ENCODE measurements around the gene XKR7. TPM values are rescaled to one million over a fixed set of nuclear protein-coding genes. Genes with fewer than 3 reads are reported as not detected.

XKR7 gene
- total RNA-seq, 3 donors from 2014 or later (not counting 1 experiment from before 2014, with no cell fraction given) = not detected

DNA sequence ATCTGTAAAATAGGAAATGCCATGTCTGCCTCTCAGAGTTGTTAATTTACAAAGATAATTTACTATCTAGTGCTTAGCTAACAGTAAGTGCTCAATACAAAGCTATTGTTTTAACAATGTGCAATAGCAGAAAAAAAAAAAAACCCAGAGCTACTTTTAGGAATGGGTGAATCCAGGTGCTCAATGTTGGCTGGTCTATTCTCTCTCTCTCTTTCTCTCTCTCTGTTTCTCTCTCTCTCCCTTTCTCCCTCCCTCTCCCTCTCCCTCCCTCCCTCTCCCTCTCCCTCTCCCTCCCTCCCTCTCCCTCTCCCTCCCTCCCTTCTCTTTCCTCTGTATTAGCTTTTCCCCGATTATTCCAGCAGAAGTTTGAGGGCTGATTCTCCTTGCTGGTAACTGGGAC lies 30.1 kb upstream of the XKR7 start:
- intact Hi-C loops (cut with micrococcal nuclease) = no loop called here
- ATAC-seq (no peak), DNase-seq (no peak)
- H3K4me3 ChIP-seq (ENCODE audit: low read length) = no peak overlapping the region
- H3K27me3 Mint-ChIP-seq (ENCODE audit: low read depth in 2 of 2) = no peaks in the 10 kb centered on the region
- H3K27ac ChIP-seq (ENCODE audit: low read length) = no peak overlapping the region
- H3K4me1 ChIP-seq (ENCODE audit: control insufficient read depth, insufficient read depth, low read length) = no peaks in the 10 kb centered on the region
- H3K9me3 ChIP-seq (ENCODE audit: control insufficient read depth, insufficient read depth, low read length) = no peaks in the 10 kb centered on the region
- H3K36me3 Mint-ChIP-seq = no peaks in the 10 kb centered on the region
- peaks cover 2% of the 10 kb centered on the region for H3K36me3 ChIP-seq (ENCODE audit: control insufficient read depth, insufficient read depth, low read length)
- H3K4me3 Mint-ChIP-seq = no peak overlapping the region
- no peaks in the 10 kb centered on the region for H3K9me3 Mint-ChIP-seq
- 83% methylated on average over 1 of the region's 1 CpG for WGBS (ENCODE audit: insufficient coverage)
- H3K4me1 Mint-ChIP-seq = peaks cover 0 to 5% of the 10 kb centered on the region in 2 donors
- TF ChIP-seq, protein P1, sequence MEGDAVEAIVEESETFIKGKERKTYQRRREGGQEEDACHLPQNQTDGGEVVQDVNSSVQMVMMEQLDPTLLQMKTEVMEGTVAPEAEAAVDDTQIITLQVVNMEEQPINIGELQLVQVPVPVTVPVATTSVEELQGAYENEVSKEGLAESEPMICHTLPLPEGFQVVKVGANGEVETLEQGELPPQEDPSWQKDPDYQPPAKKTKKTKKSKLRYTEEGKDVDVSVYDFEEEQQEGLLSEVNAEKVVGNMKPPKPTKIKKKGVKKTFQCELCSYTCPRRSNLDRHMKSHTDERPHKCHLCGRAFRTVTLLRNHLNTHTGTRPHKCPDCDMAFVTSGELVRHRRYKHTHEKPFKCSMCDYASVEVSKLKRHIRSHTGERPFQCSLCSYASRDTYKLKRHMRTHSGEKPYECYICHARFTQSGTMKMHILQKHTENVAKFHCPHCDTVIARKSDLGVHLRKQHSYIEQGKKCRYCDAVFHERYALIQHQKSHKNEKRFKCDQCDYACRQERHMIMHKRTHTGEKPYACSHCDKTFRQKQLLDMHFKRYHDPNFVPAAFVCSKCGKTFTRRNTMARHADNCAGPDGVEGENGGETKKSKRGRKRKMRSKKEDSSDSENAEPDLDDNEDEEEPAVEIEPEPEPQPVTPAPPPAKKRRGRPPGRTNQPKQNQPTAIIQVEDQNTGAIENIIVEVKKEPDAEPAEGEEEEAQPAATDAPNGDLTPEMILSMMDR (IDR thresholded peaks at IDR 0.05) = no peak
- no peaks in the 10 kb centered on the region for H3K27me3 ChIP-seq (ENCODE audit: control insufficient read depth, insufficient read depth, low read length)
- no peak overlapping the region for H3K27ac Mint-ChIP-seq

DNA sequence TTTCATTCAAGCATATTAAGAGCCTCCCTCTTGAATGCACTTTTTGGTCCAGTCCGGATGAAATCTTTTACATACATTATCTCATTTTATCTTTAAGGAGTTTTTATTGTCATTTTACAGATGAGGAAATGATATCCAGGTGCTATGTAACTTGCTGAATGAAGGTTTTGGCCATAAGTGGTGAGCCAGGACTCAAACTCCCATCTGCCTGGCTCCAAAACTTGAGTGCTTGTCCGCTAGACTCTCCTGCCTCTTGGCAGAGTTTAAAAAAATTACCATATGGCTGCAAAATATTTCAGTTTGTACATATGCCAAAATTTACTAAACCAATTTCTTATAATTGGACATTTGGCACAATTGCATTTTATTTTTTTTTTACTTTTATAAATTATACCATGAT lies 28.3 kb upstream of the XKR7 start:
- Mint-ChIP-seq H3K4me1 (peaks cover 0 to 5% of the 10 kb centered on the region in 2 donors), H3K36me3 (no peaks in the 10 kb centered on the region), H3K4me3 (no peak overlapping the region), H3K27me3 (ENCODE audit: low read depth in 2 of 2) (no peaks in the 10 kb centered on the region), H3K27ac (no peak overlapping the region), H3K9me3 (no peaks in the 10 kb centered on the region)
- Histone ChIP-seq H3K9me3 (ENCODE audit: control insufficient read depth, insufficient read depth, low read length) (no peaks in the 10 kb centered on the region), H3K36me3 (ENCODE audit: control insufficient read depth, insufficient read depth, low read length) (peaks cover 6% of the 10 kb centered on the region), H3K4me3 (ENCODE audit: low read length) (no peak overlapping the region), H3K4me1 (ENCODE audit: control insufficient read depth, insufficient read depth, low read length) (no peaks in the 10 kb centered on the region), H3K27me3 (ENCODE audit: control insufficient read depth, insufficient read depth, low read length) (no peaks in the 10 kb centered on the region), H3K27ac (ENCODE audit: low read length) (no peak overlapping the region)
- WGBS (ENCODE audit: insufficient coverage) = 100% methylated on average over 1 of the region's 2 CpGs
- TF ChIP-seq, protein P1 (IDR thresholded peaks at IDR 0.05) = no peak
- DNase-seq (no peak), ATAC-seq (no peak)
- intact Hi-C loops (cut with micrococcal nuclease) = no loop called here

DNA sequence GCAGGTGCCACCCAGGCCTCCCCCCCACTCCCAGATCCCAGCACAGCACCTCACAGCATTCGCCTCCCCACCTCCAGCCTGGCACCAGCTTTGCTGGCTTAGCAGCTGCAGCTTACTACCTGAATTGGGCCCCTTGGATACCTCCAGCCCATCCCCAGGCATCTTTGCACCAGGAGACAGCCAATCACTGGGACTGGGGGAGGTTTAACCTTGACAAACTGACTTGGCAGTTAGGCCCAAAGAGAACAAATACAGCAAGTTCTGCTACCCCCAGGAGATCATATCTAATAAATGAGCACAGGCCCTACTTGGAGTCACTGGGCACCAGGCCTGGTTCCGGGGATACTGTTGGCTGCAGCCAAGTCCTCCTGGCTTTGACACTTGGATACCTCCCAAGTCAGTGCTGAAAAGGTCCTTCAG lies 24.9 kb upstream of the XKR7 start:
- H3K4me3 Mint-ChIP-seq = no peak overlapping the region

DNA sequence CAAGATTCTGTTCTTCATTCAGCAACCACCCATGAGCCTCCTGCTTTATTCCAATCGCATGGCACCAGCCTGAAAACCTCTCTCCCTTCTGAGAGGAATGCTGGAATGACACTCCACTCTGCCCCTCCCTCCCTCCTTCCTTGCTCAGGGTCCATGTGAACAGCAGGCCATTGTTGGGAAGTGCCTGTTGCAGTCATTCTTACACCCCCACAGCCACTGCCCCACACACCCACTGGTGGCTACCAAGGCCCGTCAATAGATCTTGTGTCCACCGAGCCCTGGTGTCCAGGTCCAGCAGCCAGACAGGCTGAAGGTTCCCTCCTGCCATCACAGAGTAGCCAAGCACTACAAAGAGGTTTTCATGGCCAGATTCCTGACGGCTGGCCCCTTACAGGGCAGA lies 22.6 kb upstream of the XKR7 start:
- no peaks in the 10 kb centered on the region for H3K27me3 Mint-ChIP-seq (ENCODE audit: low read depth in 2 of 2)
- H3K36me3 Mint-ChIP-seq = peaks cover 9% of the 10 kb centered on the region
- no peak overlapping the region for H3K4me3 Mint-ChIP-seq
- ATAC-seq (no peak), DNase-seq (no peak)
- TF ChIP-seq, protein P1 (IDR thresholded peaks at IDR 0.05) = no peak
- Histone ChIP-seq H3K4me3 (ENCODE audit: low read length) (no peak overlapping the region), H3K9me3 (ENCODE audit: control insufficient read depth, insufficient read depth, low read length) (peaks cover 2% of the 10 kb centered on the region), H3K27ac (ENCODE audit: low read length) (no peak overlapping the region), H3K4me1 (ENCODE audit: control insufficient read depth, insufficient read depth, low read length) (peaks cover 6% of the 10 kb centered on the region), H3K27me3 (ENCODE audit: control insufficient read depth, insufficient read depth, low read length) (no peaks in the 10 kb centered on the region), H3K36me3 (ENCODE audit: control insufficient read depth, insufficient read depth, low read length) (peaks cover 50% of the 10 kb centered on the region)
- H3K9me3 Mint-ChIP-seq = no peaks in the 10 kb centered on the region
- H3K27ac Mint-ChIP-seq = no peak overlapping the region
- whole genome bisulfite sequencing (ENCODE audit: insufficient coverage) = 94% methylated on average over 4 of the region's 4 CpGs
- intact Hi-C loops (cut with micrococcal nuclease) = no loop called here
- H3K4me1 Mint-ChIP-seq = peaks cover 15 to 20% of the 10 kb centered on the region in 2 donors

More for the DNA sequence above, 24.9 kb upstream of the XKR7 start:
- H3K4me1 Mint-ChIP-seq = peaks cover 0 to 5% of the 10 kb centered on the region in 2 donors
- TF ChIP-seq, protein P1 (IDR thresholded peaks at IDR 0.05) = no peak
- no peak for ATAC-seq
- Histone ChIP-seq H3K36me3 (ENCODE audit: control insufficient read depth, insufficient read depth, low read length) (peaks cover 39% of the 10 kb centered on the region), H3K9me3 (ENCODE audit: control insufficient read depth, insufficient read depth, low read length) (no peaks in the 10 kb centered on the region), H3K27ac (ENCODE audit: low read length) (no peak overlapping the region), H3K4me3 (ENCODE audit: low read length) (no peak overlapping the region), H3K27me3 (ENCODE audit: control insufficient read depth, insufficient read depth, low read length) (no peaks in the 10 kb centered on the region), H3K4me1 (ENCODE audit: control insufficient read depth, insufficient read depth, low read length) (no peaks in the 10 kb centered on the region)
- no peak for DNase-seq
- no peaks in the 10 kb centered on the region for H3K9me3 Mint-ChIP-seq
- H3K27me3 Mint-ChIP-seq (ENCODE audit: low read depth in 2 of 2) = no peaks in the 10 kb centered on the region
- H3K36me3 Mint-ChIP-seq = no peaks in the 10 kb centered on the region
- no peak overlapping the region for H3K27ac Mint-ChIP-seq
- intact Hi-C loops (cut with micrococcal nuclease) = no loop called here
- WGBS (ENCODE audit: insufficient coverage) = 98% methylated on average over 2 of the region's 2 CpGs
